Ascending aorta (tissue), 2 donors: ENCODE results near the gene PKD1L1. TPM values are rescaled to one million over a fixed set of nuclear protein-coding genes. Genes with fewer than 3 reads are reported as not detected.

Experiments
- DNase-seq, 2 donors: peaks; one replicate each; pipeline ENCODE4 v3.0.0-alpha.2; 2019; ENCODE audit warnings: low spot score in 2 of 2
- H3K27ac ChIP-seq, 2 donors: fragments of 200-600 bp; sonication (generic); one replicate each; pipeline ENCODE4 v1.5.1; 2016 to 2017; ENCODE audit warnings: mild to moderate bottlenecking in 1 of 2
- H3K27me3 ChIP-seq: fragments of 200-600 bp; sonication (generic); one replicate; pipeline ENCODE4 v1.5.1; 2017
- H3K36me3 ChIP-seq, 2 donors: fragments of 200-600 bp; sonication (generic); one replicate each; pipeline ENCODE4 v1.5.1; 2016
- H3K4me1 ChIP-seq, 2 donors: fragments of 200-600 bp; sonication (generic); one replicate each; pipeline ENCODE4 v1.5.1; 2016 to 2017; ENCODE audit warnings: mild to moderate bottlenecking in 1 of 2
- H3K4me3 ChIP-seq, 2 donors: fragments of 200-600 bp; sonication (generic); one replicate each; pipeline ENCODE4 v1.5.1; 2016 to 2017; ENCODE audit warnings: mild to moderate bottlenecking in 1 of 2
- H3K9me3 ChIP-seq, 2 donors: fragments of 200-600 bp; sonication (generic); one replicate each; pipeline ENCODE4 v1.5.1; 2016
- intact Hi-C: fragments of 100-400 bp; cut with DNase I; formaldehyde crosslinking; loops from one replicate; pipeline ENCODE4 v1.15.1; 2023
- total RNA-seq: library from RNA; depleted of rRNA; stranded (reverse); fragments of >200 nt; gene quantifications from one replicate; pipeline ENCODE4 v1.1.0, GENCODE V29; 2016
- TF ChIP-seq, protein P1 (sequence below), 3 experiments: fragments of 200-600 bp in 2 of 3; fragments of 450-650 bp in 1 of 3; sonication (generic) in 2 of 3; IDR thresholded peaks; one replicate each; pipeline ENCODE4 v1.5.1; 2016 to 2019; ENCODE audit warnings: antibody characterized with exemption in 3 of 3, mild to moderate bottlenecking in 1 of 3, moderate library complexity in 1 of 3

PKD1L1 gene
- total RNA-seq, 1 donor from 2014 or later: 1.1 TPM

DNA sequence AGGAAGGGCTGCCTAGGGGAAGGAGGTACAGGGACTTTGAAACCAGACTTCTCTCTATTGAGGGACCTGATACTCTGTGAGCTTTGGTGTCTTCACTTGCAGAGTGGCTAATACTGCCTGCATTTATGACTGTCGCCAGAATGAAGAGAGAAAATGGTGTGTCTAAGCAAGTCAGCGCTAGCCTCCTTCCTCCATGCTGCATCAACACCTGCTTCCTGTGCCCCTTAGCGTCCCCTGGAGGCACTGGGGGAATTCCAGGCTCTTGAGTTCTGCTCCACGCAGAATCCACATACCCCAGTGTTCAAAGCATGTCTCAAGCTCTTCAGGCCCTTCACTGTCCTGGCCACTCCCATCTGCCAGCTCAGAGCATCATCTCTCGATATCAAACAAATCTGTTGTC, 140.5 kb downstream of the PKD1L1 start:
- Histone ChIP-seq H3K9me3 (no peaks in the 10 kb centered on the region), H3K27me3 (no peaks in the 10 kb centered on the region), H3K36me3 (no peaks in the 10 kb centered on the region), H3K4me1 (peaks cover 0 to 2% of the 10 kb centered on the region in 2 donors), H3K4me3 (no peak overlapping the region), H3K27ac (no peak overlapping the region)
- TF ChIP-seq, protein P1, sequence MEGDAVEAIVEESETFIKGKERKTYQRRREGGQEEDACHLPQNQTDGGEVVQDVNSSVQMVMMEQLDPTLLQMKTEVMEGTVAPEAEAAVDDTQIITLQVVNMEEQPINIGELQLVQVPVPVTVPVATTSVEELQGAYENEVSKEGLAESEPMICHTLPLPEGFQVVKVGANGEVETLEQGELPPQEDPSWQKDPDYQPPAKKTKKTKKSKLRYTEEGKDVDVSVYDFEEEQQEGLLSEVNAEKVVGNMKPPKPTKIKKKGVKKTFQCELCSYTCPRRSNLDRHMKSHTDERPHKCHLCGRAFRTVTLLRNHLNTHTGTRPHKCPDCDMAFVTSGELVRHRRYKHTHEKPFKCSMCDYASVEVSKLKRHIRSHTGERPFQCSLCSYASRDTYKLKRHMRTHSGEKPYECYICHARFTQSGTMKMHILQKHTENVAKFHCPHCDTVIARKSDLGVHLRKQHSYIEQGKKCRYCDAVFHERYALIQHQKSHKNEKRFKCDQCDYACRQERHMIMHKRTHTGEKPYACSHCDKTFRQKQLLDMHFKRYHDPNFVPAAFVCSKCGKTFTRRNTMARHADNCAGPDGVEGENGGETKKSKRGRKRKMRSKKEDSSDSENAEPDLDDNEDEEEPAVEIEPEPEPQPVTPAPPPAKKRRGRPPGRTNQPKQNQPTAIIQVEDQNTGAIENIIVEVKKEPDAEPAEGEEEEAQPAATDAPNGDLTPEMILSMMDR (IDR thresholded peaks at IDR 0.05): peak in 1 of 3 experiments; percentile 7
- intact Hi-C loops: no loop called here
- peak in 1 of 2 donors; percentile 63 for DNase-seq

GRCh38 chr7:47807126-47807525, 141.1 kb downstream of the PKD1L1 start:
- intact Hi-C loops: no loop called here
- H3K36me3 ChIP-seq: no peaks in the 10 kb centered on the region
- no peak overlapping the region for H3K27ac ChIP-seq
- peak overlapping the region in 1 of 2 donors; percentile 10 for H3K4me3 ChIP-seq
- DNase-seq: no peak
- no peaks in the 10 kb centered on the region for H3K27me3 ChIP-seq
- TF ChIP-seq, protein P1 (IDR thresholded peaks at IDR 0.05): no peak
- peaks cover 0 to 2% of the 10 kb centered on the region in 2 donors for H3K4me1 ChIP-seq
- H3K9me3 ChIP-seq: no peaks in the 10 kb centered on the region

GRCh38 chr7:47806701-47807103, 141.6 kb downstream of the PKD1L1 start:
- Histone ChIP-seq H3K27ac (no peak overlapping the region), H3K4me1 (peaks cover 0 to 2% of the 10 kb centered on the region in 2 donors), H3K4me3 (no peak overlapping the region), H3K9me3 (no peaks in the 10 kb centered on the region), H3K27me3 (no peaks in the 10 kb centered on the region), H3K36me3 (no peaks in the 10 kb centered on the region)
- TF ChIP-seq, protein P1 (IDR thresholded peaks at IDR 0.05): no peak
- no peak for DNase-seq
- intact Hi-C loops: no loop called here

GRCh38 chr7:47804767-47805545, 143.3 kb downstream of the PKD1L1 start:
- DNase-seq: no peak
- Histone ChIP-seq H3K27me3 (no peaks in the 10 kb centered on the region), H3K9me3 (no peaks in the 10 kb centered on the region), H3K36me3 (no peaks in the 10 kb centered on the region), H3K4me3 (no peak overlapping the region), H3K4me1 (peaks cover 0 to 2% of the 10 kb centered on the region in 2 donors), H3K27ac (no peak overlapping the region)
- TF ChIP-seq, protein P1 (IDR thresholded peaks at IDR 0.05): no peak
- intact Hi-C loops: no loop called here

DNA sequence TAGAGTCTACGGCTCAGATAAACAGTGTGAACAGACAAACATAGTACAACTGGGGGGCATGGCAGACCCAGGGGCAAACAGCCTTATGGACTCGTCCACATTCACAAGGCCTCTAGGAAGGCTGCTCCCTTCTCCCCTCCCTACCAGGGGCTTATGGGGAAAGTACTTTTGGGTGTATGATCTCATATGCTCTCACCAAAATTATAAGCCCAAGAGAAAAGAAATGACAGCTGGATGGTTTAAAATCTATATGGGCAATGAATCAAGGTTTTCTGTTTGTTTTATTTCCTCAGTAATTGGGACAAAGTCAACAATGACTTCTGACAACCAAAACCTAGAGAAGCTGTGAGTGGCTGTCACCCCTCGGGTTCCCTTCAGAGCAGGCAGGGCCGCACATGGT, 144.4 kb downstream of the PKD1L1 start:
- TF ChIP-seq, protein P1 (IDR thresholded peaks at IDR 0.05): no peak
- Histone ChIP-seq H3K36me3 (no peaks in the 10 kb centered on the region), H3K4me3 (no peak overlapping the region), H3K27me3 (no peaks in the 10 kb centered on the region), H3K27ac (no peak overlapping the region), H3K4me1 (peaks cover 0 to 2% of the 10 kb centered on the region in 2 donors), H3K9me3 (no peaks in the 10 kb centered on the region)
- intact Hi-C loops: no loop called here
- no peak for DNase-seq
